NCI-H146 (cell line): ENCODE results near the gene PTMA.
"Not testable (repeated sequence)": the region's sequence is repeated elsewhere in the genome, so short reads cannot be mapped to it uniquely, and the experiment has no call there.

ENCODE experiments used
- DNase-seq: peaks from one replicate; lab custom pipeline; 2025; lab: John Stamatoyannopoulos, UW

PTMA gene

DNA sequence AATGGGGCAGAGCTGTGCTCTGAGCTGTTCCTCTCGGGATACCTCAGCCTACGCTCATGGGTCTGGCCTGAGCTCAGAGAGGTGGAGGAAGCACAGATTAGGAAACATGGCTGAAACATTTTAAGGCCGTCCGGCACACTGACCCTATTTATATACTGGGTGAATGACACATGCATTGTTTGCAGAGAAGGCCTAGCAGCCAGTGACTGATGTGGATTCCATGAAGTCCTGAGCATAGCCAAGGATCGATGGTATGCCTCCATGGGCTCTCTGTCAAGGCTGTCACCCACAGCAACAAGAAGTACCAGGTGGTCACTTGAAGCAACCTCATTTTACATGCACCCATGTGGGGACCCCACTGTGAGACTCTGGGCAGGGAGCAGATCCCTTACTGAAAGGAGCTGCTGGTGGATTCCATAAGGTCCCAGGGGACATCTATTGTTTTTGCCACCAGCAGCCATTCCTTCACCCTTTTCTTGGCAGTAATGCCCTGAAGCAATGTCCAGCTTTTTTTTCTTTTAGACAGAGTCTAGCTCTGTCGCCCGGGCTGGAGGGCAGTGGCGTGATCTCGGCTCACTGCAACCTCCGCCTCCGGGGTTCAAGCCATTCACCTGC is 8.4 kb downstream of the PTMA start:
- no peak for DNase-seq

- DNase-seq, result no peak
These were observed 9.2 kb downstream of the PTMA start for GRCh38 chr2:231717281-231718171.

DNA sequence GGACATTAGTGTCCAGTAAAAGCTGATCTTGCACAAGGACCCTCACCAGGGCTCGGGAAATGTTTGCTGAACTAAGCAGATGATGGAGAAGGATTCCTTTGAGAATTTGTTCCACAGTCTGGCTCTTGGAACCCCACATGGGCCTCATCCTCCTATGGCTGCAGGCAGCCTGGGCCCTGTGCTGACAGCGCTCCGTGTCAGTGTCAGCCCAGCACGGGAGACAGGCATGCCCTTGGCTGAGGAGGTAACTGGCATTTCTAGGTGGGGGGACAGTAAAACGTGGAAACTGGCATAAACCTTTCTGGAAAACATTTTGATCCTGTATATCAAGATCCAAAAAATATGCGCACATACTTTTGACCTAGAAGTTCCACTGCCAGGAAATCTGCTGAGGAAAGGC is 10.5 kb downstream of the PTMA start:
- DNase-seq, result no peak

GRCh38 chr2:231720292-231720986 is 12.1 kb downstream of the PTMA start:
- DNase-seq, result no peak

DNA sequence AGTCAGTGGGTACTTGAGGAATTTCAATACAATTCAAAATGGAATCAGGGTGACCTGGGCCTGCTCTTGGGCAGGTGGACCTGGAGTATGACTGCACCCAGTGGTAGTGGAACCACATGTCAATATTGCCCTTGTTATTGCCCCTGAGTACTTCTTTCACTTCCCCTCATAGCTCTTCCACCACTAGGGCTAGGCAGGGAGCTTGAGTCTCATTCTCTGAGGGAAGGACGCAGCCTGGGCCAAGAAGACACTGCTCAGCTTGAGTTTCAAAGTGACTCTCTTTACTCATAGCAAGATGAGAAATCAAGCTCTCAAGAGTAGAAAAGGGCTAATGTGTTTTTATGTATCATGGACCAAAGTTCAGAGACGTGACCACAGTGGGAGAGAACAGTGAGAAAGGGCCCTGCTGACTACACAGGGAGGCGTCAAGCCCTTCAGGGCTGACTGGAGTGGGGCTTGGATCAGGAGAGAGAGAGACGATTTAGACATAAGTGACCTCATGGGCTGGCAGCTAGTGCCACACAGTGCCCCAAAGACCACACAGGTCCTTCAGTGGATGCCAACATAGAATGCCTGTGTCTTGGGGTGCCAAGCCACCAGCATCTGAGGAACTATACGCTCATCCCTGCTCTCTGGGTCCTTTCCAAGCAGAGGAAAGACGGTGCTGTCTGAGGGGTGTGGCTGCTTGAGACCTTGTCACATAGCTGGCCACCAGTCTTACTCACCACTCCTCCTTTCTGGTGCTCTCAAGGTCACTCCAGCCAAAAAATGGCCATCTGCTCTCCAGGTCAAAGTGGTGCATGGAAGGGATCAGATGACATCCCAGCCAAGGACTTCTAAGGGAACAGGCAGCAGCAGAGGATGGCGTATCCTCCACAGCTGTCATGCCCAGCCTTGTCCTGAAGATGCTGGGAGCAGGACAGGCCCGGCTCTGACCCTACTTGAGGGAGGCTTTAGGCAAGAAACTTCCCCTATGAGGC is 13.0 kb downstream of the PTMA start:
- no peak for DNase-seq

DNA sequence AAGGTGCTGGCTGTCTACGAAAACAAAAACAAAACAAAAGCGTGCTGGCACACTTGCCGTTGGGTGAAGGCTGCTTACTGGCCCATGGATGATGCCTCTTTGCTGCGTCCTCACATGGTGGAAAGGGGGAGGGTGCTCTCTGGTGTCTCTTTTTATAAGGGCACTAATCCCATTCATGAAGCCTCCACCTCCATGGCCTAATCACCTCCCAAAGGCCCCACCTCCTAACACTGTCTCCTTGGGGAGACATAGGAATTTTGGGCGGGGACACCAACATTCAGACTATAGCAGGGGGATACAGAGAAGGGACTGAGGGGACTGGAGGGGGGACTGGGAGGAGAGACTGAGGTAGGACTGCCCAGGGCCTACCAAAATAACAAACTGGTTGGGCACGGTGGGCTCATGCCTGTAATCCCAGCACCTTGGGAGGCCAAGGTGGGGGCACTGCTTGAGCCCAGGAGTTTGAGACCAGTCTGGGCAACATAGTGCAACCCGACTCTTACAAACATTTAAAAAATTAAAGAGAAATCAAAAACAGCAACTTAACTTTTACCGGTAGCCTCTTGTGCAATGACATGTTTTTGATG is 14.5 kb downstream of the PTMA start:
- DNase-seq, result no peak

GRCh38 chr2:231725476-231725875 is 17.2 kb downstream of the PTMA start:
- DNase-seq, result no peak

- no peak for DNase-seq
These were observed 18.0 kb downstream of the PTMA start for GRCh38 chr2:231726276-231726675.

- DNase-seq, result no peak
These were observed 19.3 kb downstream of the PTMA start for GRCh38 chr2:231727621-231728020.

DNA sequence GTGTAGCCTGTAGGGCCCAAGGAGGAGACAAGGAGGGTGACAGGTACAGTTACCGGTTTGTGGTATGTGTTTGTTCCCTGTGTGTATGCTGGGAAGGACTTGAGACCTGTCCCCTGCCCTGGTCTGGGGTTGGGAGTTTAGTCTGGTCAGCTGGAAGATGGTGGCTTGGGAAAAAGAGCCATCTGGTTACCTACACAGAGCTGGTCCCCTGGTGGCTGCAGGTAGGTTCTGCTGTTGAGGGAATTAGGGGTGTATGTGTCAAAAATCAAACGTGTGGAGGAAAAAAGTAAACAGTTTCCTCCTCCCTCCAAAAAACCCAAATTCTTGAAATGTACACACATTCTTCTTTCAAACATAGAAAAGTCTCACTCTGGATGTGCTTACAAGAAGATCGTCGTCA is 24.3 kb downstream of the PTMA start:
- no peak for DNase-seq

DNA sequence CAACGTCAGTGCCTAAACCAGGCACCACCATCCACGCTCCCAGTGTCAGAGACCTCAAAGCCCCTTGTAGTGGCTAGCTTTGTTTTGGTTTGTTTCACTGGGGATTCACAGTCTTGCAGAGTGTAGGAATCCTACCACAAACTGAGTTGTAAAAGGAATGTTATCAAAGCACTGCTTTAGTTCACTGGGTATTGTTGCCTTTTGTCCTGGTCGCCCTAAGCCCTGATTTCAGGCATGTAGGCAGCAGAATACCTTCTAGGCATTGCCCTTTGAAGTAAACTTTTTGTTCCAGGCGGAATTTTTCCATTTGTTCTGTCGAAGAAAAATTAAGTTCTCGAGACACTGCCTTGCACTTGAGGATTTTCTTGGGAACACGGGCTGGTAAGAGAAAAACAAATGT is 29.4 kb downstream of the PTMA start:
- no peak for DNase-seq

GRCh38 chr2:231743376-231744116 is 35.2 kb downstream of the PTMA start:
- DNase-seq, result no peak

DNA sequence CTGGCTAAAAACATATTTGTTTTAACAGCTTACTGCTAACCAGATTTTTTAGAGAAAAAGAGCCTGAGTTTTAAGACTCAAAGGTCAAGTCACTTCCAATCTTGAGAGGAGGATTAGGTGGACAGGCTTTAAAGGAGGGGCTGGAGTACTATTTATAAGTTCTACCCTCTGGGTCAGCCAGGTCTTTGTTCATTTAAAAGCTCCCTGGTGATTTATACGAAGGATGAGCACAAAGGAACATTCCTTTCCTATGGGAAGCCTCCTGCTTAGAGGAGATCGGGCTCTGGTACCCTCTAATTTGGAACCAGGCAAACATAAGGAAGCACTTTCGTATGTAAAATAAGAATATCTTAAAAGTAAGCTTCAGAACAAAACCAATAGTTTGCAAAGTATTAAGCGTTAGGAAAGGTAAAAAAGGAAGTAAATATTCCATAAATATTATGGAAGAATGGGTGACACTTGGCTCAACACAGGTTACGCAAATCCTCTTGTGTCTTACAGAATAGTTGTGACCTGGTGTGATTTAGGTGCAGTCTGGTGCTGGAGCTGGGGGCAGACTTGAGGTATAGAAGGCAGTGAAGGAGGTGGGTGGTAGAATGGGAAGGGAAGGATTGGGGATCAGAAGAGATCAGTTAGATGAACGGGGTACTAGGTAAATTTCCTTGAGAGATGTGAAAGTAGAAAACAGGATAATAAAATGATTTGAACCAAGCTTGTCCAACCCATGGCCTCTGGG is 37.1 kb downstream of the PTMA start:
- DNase-seq, result no peak

DNA sequence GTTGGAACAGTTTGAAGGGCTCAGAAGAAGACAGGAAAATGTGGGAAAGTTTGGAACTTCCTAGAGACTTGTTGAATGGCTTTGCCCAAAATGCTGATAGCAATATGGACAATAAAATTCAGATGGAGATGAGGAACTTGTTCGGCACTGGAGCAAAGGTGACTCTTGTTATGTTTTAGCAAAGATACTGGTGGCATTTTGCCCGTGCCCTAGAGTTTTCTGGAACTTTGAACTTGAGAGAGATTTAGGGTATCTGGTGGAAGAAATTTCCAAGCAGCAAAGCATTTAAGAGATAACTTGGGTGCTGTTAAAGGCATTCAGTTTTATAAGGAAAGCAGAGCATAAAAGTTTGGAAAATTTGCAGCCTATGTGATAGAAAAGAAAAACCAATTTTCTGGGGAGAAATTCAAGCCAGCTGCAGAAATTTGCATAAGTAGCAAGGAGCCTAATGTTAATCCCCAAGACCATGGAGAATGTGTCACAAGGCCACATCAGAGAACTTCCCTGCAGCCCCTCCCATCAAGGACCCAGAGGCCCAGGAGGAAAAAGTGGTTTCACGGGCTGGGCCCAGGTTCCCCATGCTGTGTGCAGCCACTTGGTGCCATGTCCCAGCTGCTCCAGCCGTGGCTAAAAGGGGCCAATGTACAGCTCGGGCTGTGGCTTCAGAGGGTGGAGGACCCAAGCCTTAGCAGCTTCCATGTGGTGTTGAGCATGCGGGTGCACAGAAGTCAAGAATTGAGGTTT is 40.0 kb downstream of the PTMA start:
- not testable (repeated sequence) for DNase-seq

- not testable (repeated sequence) for DNase-seq
These were observed 40.7 kb downstream of the PTMA start for GRCh38 chr2:231749016-231749415.

GRCh38 chr2:231751042-231751815 is 42.9 kb downstream of the PTMA start:
- no peak for DNase-seq

- no peak for DNase-seq
These were observed 43.7 kb downstream of the PTMA start for GRCh38 chr2:231752061-231752460.

DNA sequence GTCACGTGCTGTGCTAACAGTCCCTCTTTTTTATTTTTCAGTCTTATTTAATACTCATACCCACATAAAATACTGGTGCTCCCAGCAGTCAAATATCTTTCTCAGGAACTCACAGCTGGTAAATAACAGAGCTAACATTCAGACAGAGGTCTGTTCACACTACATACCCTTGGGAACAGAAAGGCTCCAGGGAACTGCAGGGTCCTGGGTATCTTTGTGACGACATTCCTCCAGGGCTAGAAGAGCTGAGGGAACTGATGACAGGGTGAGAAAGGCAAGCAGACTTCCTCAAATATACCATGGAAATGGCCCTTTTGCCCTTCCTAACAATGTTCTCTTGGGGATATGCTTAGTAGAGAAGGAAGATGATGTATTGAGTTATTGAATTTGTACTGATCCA is 53.4 kb downstream of the PTMA start:
- no peak for DNase-seq
